ENCODE data around the gene TNFRSF1B. TPM values are rescaled to one million over a fixed set of nuclear protein-coding genes. Genes with fewer than 3 reads are reported as not detected.

TNFRSF1B gene
- total RNA-seq, 2 experiments from 2014 or later = 187 to 193 TPM

GRCh38 chr1:12249181-12249580, 82.4 kb downstream of the TNFRSF1B start:
- Mint-ChIP-seq H3K27me3 (no peaks in the 10 kb centered on the region), H3K4me3 (no peak overlapping the region), H3K27ac (no peak overlapping the region), H3K36me3 (peaks cover 16% of the 10 kb centered on the region), H3K4me1 (peaks cover 3% of the 10 kb centered on the region), H3K9me3 (no peaks in the 10 kb centered on the region)
- no peak for DNase-seq

GRCh38 chr1:12249748-12250147, 83.0 kb downstream of the TNFRSF1B start:
- Mint-ChIP-seq H3K27ac (no peak overlapping the region), H3K36me3 (peaks cover 14% of the 10 kb centered on the region), H3K4me3 (no peak overlapping the region), H3K4me1 (peaks cover 3% of the 10 kb centered on the region), H3K27me3 (no peaks in the 10 kb centered on the region), H3K9me3 (no peaks in the 10 kb centered on the region)
- no peak for DNase-seq

- Mint-ChIP-seq H3K4me3 (no peak overlapping the region), H3K27ac (no peak overlapping the region), H3K9me3 (no peaks in the 10 kb centered on the region), H3K36me3 (peaks cover 14% of the 10 kb centered on the region), H3K27me3 (no peaks in the 10 kb centered on the region), H3K4me1 (no peaks in the 10 kb centered on the region)
- no peak for DNase-seq
Measured at GRCh38 chr1:12251442-12251841, 84.7 kb downstream of the TNFRSF1B start.

- Mint-ChIP-seq H3K36me3 (peaks cover 23% of the 10 kb centered on the region), H3K27ac (no peak overlapping the region), H3K4me1 (peaks cover 2% of the 10 kb centered on the region), H3K27me3 (no peaks in the 10 kb centered on the region), H3K9me3 (no peaks in the 10 kb centered on the region), H3K4me3 (no peak overlapping the region)
- no peak for DNase-seq
Measured at GRCh38 chr1:12255913-12256312, 89.1 kb downstream of the TNFRSF1B start.

GRCh38 chr1:12258272-12258671, 91.5 kb downstream of the TNFRSF1B start:
- Mint-ChIP-seq H3K4me3 (no peak overlapping the region), H3K4me1 (peaks cover 2% of the 10 kb centered on the region), H3K27ac (no peak overlapping the region), H3K36me3 (peaks cover 34% of the 10 kb centered on the region), H3K9me3 (no peaks in the 10 kb centered on the region), H3K27me3 (no peaks in the 10 kb centered on the region)
- DNase-seq = no peak

Other genes starting within 250 kb of the TNFRSF1B start
- 10 to 100 TPM; 27.5 to 30.1 TPM for gene KIAA2013, start 240.6 kb upstream of the TNFRSF1B start, total RNA-seq
- 10 to 100 TPM; 21.9 to 22.5 TPM for gene PLOD1, start 232.3 kb upstream of the TNFRSF1B start, total RNA-seq
- gene MFN2, start 186.5 kb upstream of the TNFRSF1B start, total RNA-seq = 10 to 100 TPM; 78.1 to 84.2 TPM
- 10 to 100 TPM; 21.0 to 22.2 TPM for gene MIIP, start 147.5 kb upstream of the TNFRSF1B start, total RNA-seq
- gene TNFRSF8, start 103.7 kb upstream of the TNFRSF1B start, total RNA-seq = 1 to 10 TPM; 1.9 to 2.6 TPM
- 10 to 100 TPM; 27.7 to 29.1 TPM for gene VPS13D, start 63.0 kb downstream of the TNFRSF1B start, total RNA-seq

All from activated naive CD8-positive, alpha-beta T cell treated with anti-CD3 and anti-CD28 coated beads for 36 hours (primary cell).